GM21367 (cell line): ENCODE data around the gene MAGEC3.
"Not testable (repeated sequence)": the region's sequence is repeated elsewhere in the genome, so short reads cannot be mapped to it uniquely, and the experiment has no call there.

Experiments used
- ATAC-seq: cut with Tn5 transposase; IDR thresholded peaks from one replicate; pipeline ENCODE4 v1.9.1; 2021; ENCODE audit not compliant: unreplicated experiment

MAGEC3 gene, protein sequence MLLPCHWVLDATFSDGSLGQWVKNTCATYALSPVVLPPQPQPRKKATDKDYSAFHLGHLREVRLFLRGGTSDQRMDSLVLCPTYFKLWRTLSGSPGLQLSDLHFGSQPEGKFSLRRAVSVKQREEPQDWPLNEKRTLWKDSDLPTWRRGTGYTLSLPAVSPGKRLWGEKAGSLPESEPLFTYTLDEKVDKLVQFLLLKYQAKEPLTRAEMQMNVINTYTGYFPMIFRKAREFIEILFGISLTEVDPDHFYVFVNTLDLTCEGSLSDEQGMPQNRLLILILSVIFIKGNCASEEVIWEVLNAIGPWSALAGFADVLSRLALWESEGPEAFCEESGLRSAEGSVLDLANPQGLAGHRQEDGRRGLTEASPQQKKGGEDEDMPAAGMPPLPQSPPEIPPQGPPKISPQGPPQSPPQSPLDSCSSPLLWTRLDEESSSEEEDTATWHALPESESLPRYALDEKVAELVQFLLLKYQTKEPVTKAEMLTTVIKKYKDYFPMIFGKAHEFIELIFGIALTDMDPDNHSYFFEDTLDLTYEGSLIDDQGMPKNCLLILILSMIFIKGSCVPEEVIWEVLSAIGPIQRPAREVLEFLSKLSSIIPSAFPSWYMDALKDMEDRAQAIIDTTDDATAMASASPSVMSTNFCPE

DNA sequence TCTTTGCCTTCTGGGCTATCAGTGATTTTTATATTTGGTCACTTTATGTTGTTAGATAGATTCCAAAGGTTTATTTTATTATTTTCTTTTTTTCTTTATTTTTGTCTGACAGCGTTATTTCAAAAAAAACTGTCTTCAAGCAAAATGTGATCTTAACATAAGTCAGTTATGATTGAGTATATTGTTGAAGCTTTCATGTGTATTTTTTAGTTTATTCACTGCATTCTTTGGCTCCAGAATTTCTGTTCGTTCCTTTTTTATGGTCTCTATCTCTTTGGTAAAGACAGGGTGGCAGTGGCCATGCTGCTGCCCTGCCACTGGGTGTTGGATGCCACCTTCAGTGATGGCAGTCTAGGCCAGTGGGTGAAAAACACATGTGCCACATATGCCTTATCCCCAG is at the start of gene MAGEC3:
MAGEC3 (plus strand) TSS at position 301 of the 400 bp plus-strand sequence; CDS start at position 301, 0 bp downstream.
- no peak for ATAC-seq

DNA sequence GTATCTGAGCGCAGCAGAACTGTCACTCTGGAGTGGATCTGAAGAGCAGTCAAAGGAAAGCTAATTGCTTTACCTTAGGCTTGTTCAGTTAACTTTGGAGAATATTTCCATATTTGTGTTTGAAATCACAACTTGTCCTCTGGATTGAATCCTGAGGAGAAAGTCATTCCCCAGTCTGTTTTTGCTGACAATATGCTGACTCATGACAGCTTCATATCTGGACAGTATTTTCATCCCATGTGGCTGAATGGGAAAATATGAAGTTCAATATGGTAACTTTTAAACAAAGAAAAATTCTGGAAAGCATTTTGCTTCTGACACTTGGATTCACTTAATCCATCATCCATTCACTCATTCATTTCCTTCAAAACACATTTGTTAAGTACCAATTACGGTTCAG is 46.3 kb upstream of the MAGEC3 start:
- no peak for ATAC-seq

DNA sequence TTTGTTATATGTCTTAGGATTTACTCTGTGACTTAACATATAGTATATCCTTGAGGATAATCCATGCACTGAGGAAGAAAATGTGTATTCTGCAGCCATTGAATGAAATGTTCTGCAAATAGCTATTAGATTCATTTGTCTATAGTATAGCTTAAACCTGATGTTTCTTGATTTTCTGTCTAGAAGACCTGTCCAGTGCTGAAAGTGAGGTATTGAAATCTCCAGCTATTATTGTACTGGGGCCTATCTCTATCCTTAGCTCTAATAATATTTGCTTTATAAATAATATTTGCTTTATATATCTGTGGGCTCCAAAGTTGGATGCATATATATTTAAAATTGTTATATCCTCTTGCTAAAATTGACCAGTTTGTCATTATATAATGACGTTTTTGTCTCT is 26.7 kb upstream of the MAGEC3 start:
- ATAC-seq, result no peak

DNA sequence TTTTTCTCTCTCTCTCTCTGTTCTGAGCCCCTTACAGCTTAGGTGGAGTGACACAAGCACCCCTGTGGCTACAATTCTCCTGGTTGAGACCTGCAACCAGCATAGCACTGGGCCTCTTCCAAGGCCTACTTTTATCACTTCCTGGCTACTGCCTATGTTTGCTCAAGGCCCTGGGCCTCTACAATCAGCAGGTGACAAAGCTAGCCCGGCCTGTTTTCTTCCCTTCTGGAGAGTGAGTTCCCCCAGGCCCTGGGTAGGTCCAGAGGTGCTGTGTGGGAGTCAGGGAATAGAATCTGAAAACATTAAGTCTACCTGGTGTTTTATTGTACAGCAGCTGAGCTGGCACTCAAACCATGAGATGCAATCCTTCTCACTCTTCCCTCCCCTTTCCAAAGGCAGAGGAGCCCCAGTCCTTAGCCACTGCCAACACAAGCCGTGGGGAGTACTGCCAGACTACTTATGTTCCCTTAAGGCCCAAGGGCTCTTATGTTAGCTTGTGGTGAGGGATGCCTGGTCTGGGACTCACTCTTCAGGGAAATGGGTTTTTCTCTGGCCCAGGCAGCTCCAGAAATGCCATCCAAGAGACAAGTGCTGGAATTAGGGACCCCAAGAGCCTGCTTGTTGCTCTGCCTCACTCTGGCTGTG is 23.8 kb upstream of the MAGEC3 start:
- ATAC-seq, result no peak

DNA sequence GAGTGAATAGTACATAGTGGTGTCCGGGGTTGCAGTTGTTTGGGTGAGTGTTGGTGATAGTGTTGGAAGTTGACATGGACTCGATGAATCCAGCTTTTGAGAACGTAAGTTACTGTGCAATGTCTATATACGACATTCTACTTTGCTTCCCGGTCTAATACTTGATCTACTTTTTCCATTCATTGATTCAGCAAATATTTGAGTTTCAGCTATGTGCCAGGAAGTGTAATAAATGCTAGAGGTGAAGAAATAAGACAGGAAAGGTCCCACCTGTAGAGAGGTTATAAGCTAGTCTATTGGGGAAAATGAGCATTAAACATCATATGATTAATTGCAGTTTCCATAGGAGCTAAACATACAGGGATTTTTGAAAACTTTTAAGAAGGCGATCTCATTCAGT is 22.2 kb upstream of the MAGEC3 start:
- ATAC-seq, result no peak

DNA sequence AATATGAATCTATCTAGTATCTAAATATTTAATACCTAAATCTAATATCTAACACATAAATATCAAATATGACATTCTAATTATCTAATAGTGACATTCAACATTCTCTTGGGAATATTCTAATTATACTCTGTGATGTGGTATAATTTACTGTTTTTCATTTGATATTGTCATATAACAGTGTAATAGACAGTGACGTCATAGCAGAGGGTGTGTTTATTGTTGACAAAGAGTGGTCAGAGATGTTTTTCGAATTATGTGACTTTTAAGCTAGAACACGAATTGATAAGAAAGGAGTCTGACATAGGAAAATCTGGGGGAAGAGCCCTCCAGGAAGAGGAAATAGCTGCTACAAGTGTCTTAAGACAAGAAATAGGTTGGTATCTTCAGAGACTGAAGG is 5.9 kb upstream of the MAGEC3 start:
- no peak for ATAC-seq

DNA sequence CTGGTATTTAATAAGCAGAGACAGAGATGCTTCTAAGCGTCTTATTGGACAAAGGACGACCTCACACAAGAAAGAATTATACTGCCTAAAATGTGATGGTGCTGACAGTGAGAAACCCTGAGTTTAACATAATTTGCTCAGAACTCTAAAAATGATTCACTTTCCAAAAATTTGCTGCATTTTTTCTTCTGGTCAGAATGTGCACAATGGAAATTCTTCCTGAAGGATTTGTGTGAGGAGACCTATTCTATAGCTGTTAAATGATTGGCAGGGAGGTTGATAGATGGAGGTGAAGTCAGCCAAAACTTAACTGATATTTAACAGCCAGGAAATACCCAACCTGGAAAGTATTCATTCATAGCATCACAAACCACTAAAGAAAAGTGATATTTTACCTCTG is 1.7 kb downstream of the MAGEC3 start:
- ATAC-seq, result no peak

DNA sequence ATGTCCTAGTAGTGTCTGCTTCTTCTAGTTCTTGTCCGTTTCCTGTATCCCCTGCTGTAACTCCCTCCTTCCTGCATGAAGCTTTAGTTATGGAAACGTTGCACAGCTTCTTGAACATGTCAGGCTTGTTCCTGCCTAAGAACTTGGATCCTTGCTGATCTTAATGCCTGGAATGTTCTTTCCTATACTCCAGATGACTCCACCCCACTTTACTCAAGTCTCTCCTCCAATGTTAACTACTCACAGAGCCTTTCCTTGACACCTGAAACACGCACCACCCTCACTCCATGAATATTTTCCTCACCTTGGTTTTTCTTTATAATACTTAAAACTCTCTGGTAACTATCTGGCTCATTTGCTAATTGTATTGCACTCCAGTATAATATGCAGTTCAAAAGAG is 19.4 kb downstream of the MAGEC3 start:
- no peak for ATAC-seq

DNA sequence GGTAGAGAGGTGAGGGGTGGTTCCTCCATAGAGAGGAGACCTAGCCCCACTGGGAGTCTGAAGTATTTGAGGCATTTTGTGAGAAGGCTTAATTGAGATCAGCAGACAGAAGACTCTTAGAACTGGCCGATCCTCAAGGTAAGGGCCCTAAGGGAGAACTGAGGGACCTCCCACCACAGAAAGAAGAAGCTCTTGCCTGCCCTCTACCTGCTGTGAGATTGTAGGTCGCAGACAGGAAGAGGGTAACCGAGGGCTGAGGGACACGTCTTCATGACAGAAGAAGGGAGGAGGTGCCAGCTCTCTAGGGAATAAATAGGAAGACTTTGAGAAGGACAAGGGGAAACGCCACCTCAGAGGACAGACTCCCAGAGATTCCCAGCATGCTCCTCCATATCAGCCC is 41.5 kb downstream of the MAGEC3 start:
- ATAC-seq, result no peak

DNA sequence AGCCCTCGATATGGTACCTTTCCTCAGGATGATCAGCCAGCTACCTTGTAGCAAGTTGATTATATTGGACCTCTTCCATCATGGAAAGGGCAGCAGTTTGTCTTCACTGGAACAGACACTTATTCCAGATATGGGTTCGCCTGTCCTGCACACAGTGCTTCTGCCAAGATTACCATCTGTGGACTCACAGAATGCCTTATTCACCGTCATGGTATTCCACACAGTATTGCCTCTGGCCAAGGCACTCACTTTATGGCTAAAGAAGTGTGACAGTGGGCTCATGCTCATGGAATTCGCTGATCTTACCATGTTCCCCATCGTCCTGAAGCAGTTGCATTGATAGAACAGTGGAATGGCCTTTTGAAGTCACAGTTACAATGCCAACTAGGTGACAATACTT is 50.7 kb downstream of the MAGEC3 start:
- ATAC-seq, result not testable (repeated sequence)

DNA sequence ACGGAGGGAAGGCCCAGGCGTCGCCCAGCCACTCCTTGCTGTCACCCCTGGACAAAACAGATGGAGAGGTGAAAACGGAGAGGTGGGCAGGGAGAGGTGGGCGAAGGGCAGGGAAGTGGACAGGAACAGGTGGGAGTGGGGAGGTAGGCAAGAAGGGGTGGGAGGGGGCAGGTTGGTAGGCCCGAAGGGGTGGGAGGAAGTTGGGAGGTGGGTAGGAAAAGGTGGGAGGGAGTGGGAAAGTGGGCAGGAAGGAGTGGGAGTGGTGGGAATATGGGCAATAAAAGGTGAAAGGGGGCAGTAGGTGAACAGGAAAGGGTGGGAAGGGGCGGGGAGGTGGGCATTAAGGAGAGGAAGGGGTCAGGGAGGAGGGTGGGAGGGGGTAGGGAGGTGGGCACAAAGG is 56.6 kb downstream of the MAGEC3 start:
- no peak for ATAC-seq

DNA sequence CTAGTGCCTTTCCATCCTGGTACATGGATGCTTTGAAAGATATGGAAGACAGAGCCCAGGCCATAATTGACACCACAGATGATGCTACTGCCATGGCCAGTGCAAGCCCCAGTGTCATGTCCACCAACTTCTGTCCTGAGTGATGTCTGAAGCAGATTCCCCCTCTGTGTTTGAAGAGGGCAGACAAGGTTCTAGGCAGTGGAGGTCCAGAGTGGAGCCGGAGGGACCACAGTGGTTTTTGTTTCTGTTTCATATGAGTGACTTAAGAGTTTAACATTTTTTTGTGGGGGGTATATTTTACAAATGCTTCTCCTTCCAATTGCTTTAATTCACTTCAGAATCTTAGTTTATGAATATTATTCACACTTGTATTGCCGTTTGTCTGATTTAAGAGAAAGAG is 59.6 kb downstream of the MAGEC3 start:
- ATAC-seq, result no peak

DNA sequence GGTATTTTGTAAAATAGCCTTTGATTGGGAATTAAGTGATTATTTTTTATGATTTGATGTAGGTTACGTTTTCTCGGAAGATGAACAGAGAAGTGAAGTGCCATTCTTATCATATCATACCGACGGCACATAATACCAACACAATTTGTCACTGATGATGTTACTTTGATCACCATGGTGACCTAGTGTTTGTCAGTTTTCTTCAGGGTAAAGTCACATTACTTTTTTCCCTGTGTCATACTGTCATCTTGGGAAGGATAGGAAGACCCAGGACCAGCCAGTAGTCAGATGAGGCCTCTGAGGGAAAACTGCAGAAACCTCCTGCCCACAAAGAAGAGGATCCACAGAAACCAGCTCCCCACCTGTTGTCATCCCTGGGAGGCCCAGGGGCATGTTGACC is 64.2 kb downstream of the MAGEC3 start:
- ATAC-seq, result no peak

DNA sequence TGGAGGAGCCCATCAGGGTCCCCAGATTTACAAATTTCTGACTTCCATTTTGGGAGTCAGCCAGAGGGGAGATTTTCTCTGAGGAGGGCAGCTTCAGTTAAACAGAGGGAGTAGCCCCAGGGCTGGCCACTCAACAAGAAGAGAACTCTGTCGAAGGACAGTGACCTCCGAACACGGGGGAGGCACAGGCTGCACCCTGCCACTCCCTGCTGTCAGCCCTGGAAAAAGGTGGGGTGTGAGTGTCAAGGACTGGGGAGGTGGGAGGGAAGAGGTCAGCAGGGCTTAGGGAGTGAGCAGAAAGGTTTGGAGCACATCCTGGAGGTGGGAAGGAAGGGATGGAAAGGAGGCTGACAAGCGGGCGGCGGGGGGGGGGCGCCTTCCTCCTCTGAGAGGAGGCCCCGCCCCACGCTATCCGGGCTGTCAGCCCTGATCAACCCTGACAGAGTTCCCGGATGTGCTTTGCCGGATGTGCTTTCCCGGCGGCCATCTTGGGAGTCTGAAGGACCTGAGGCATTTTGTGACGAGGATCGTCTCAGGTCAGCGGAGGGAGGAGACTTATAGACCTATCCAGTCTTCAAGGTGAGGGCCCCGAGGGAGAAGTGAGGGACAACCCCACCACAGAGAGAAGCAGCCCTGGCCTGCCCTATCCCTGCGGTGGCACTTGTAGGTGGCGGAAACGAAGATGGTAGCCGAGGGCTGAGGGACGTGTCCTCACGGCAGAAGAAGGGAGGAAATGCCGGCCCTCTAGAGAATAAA is 65.5 kb downstream of the MAGEC3 start, which contains the start of gene MAGEC1:
MAGEC1 (plus strand) TSS at position 495 of the 756 bp plus-strand sequence. CDS start 1,179 bp downstream, outside the sequence.
- ATAC-seq, result no peak

DNA sequence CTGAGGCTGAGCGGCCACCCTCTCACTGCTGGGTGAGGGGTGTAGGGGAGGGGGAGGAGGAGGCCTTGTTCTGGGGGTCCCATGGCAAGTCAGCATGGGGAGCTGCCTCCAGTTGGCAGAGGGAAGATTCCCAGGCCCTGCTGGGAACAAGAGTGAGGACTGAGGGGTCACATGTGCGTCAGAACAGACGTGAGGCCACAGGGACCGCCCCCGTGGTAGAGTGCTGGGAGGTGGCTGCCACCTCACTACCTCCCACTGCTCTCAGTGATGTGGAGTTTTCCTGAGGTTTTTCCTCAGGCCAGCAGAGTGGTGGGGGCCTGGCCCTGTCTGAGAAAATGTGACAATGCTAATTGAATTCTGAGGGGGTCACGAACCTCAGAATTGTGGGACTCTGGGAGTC is 66.1 kb downstream of the MAGEC3 start:
- no peak for ATAC-seq

DNA sequence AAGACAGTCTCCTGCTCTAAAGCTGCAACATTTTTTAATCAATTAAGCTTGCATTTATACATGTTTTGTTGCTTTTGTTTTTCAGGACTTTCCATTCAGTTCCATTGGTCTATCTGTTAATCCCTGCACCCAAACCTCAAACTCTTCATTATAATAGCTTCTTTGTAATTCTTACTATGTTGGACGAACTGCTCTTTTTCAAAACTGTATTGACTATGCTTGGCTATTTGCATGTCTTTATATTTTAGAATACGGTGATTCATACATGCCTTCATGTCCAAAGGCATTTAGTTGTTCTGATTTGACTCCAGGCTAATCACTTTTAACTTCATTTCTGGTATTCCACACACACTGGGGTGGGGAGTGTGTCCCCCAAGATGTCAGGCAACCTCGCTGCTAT is 79.7 kb downstream of the MAGEC3 start:
- no peak for ATAC-seq

DNA sequence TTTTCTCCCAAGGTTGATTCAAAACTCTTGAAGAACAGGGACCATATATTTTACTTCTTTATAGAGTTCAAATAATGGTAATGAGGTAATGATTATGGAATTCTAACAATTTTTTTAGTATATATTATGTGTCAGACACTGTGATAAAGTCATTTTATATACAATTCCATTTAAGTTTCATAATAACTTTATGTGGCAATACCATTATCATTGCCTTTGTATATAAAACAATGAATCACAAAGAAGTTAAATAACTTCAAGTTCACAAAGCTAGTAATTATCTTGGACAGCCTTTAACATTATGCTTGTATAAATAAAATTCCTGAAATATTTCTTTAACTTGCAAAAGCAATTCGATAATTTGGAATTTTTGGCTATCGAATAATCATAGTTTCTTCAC is 86.2 kb downstream of the MAGEC3 start:
- ATAC-seq, result no peak

DNA sequence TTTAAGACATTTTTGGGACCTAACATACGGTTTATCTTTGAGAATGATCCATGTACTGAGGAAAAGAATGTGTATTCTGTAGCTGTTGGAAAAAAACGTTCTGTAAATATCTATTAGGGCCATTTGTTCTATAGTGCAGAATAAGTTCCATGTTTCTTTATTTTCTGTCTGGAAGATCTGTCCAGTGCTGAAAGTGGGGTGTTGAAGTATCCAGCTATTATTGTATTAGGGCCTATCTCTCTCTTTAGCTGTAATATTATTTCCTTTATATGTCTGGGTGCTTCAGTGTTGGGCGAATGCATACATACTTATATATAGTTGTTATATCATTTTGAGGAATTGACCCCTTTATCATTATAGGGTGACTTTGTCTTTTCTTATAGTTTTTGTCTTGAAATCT is 90.3 kb downstream of the MAGEC3 start:
- ATAC-seq, result no peak

DNA sequence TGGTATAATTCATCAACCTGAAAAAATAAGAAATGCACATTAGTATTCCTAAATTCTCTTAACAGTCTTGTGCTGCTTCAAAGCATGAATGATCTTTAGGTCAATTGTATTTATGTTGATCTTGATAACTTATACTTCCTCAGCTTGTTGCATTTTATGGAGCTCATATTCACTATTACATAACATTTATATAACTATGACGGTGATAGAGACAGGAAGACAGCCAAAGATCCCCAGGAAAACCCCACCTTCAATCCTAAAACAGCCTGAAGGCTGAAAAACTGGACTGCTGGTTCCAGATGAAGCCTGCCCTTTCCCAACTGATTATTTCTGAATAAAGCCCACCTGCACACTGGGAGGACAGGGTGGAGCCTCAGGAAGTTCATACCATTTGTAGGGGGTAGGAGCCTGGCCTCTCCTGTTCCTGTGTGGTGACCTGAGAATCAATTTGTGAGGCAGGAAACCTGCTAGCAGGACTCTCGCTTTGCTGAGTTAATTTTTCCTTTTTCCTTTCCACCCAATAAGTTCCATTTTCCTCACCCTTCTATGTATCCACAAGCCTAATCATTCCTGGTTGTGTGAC is 96.0 kb downstream of the MAGEC3 start:
- no peak for ATAC-seq

DNA sequence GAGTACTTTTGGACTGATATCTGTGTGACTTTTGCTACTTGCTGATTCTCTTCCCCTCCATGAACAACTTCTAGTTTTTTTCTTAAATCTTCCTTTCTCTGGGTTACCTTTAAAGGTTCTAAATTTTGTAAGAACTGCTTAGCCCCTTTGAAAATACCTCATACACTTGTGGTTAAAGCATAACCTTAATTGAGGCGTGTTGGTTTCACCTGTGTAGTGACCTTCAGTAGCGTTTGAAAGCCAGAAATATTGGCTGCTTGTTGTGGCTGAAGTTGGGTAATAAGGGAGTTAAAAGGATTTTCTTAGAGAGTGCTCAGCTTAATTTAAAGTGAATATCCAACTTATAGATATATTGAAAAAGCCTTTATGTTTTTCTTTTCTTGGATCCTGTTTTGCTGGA is 97.5 kb downstream of the MAGEC3 start:
- ATAC-seq, result no peak

DNA sequence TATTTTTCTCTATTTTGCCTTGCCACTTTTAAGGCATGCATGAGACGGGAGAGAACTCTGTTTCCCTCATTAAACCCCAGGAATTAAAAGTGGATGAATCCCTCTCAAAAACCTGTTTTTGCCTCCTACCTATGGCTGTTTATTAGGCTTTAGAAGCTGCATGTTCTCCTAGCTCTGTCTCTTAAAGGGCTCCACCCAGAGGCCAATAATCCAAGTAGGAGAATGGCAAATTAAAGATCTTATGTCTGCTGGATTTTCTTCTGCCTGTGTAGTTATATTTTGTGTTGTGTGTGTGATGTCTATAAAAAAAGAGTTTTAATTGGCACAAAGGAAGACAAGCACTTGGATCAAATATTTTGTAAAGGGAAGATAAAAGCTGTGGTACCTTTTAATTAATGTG is 98.0 kb downstream of the MAGEC3 start:
- ATAC-seq, result no peak
